PFSK-1 (cell line): ENCODE measurements around the gene SCN4B.

Experiments
- POLR2AphosphoS5 ChIP-seq: IDR thresholded peaks from 2 replicates; pipeline ENCODE4 v1.6.1; 2012; ENCODE audit warnings: low read depth, mild to moderate bottlenecking, control low read depth, low read length, moderate library complexity
- REST ChIP-seq, 2 experiments: IDR thresholded peaks; 2 replicates each; pipeline versions ENCODE4 v1.6.1 to v1.8.0; 2011 to 2012; ENCODE audit warnings: low read depth in 2 of 2, low read length in 2 of 2, control low read depth in 1 of 2, inconsistent platforms in 1 of 2, mild to moderate bottlenecking in 1 of 2, moderate library complexity in 1 of 2; ENCODE audit not compliant: insufficient read depth in 1 of 2
- SIN3A ChIP-seq: IDR thresholded peaks from 2 replicates; pipeline ENCODE4 v1.6.1; 2012; ENCODE audit warnings: mild to moderate bottlenecking, low read length, moderate library complexity, borderline replicate concordance; ENCODE audit not compliant: insufficient read depth
- TAF1 ChIP-seq: IDR thresholded peaks from 2 replicates; pipeline ENCODE4 v1.6.1; 2012; ENCODE audit warnings: low read length, control low read depth, borderline replicate concordance; ENCODE audit not compliant: insufficient read depth

DNA sequence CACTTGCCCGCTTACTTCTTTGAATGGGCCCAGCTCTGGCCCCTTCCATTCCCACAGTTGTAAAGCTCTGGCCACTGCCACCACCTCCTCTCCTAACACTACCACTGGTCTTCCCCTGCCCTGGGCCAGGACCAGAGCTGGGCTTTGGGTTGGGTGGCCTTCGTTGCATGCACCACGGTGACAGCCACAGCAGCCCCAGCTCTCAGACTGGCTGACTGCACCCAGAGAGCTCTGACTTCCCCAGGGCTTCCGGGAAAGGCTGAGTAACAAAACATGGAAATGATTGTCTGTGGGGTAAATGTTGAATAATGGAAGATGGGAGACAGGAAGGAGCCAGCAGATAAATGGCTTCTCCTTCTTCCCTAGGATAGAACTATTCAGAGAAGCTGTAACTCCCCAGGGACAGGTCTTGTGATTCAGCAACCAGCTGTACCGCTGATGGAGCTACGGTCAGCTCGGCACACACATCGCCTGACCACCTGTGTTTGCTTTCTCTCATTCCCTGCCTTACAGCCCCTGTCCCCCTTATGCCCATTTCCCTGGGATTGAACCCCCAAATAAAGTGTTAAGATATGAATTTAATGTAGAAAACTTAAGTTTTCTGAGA lies 27.6 kb downstream of the SCN4B start:
- TF ChIP-seq TAF1 (no peak), POLR2AphosphoS5 (no peak), REST (IDR thresholded peaks at IDR 0.05; ENCODE audit: insufficient read depth in 1 of 2, low read depth in 2 of 2, low read length in 2 of 2) (no peak), SIN3A (no peak)
